H1 (cell line): Measurements from ENCODE around the gene NACA. TPM values are rescaled to one million over a fixed set of nuclear protein-coding genes. Genes with fewer than 3 reads are reported as not detected.

ENCODE experiments used
- CTCF ChIA-PET: fragments of 300-600 bp; sonication (Branson Sonifier 250); formaldehyde crosslinking; loops from one replicate; lab custom pipeline; 2021; ENCODE audit not compliant: partially characterized antibody; lab: Charles Lee
- POLR2A ChIA-PET: fragments of 300-600 bp; sonication (Branson Sonifier 250); formaldehyde crosslinking; loops from one replicate; lab custom pipeline; 2021; ENCODE audit warnings: inconsistent platforms; ENCODE audit not compliant: partially characterized antibody; lab: Charles Lee
- DNase-seq, 2 experiments: peaks; one replicate each; pipeline versions ENCODE4 v3.0.0 to v3.0.0-alpha.2; 2010 to 2022; ENCODE audit warnings: low spot score in 2 of 2, low read depth in 1 of 2, mixed read lengths in 1 of 2
- FAIRE-seq: peaks from 2 replicates; lab custom pipeline; 2011; peaks lifted over from hg19 to GRCh38; lab: Jason Lieb, UNC
- H2AFZ ChIP-seq: 2 replicates; pipeline ENCODE4 v1.8.1; 2012; ENCODE audit warnings: low read length, inconsistent platforms
- H2AK5ac ChIP-seq: 2 replicates; pipeline ENCODE4 v1.6.1; 2013; ENCODE audit warnings: low read depth, low read length
- H2BK120ac ChIP-seq: replicated peaks from 2 replicates; pipeline ENCODE3; 2013; ENCODE audit warnings: low read depth, low read length, inconsistent platforms
- H2BK12ac ChIP-seq: 2 replicates; pipeline ENCODE4 v1.6.1; 2013; ENCODE audit warnings: low read depth, low read length
- H2BK15ac ChIP-seq: 2 replicates; pipeline ENCODE4 v1.6.1; 2013; ENCODE audit warnings: low read length
- H2BK20ac ChIP-seq: 2 replicates; pipeline ENCODE4 v1.6.1; 2013; ENCODE audit warnings: low read length
- H2BK5ac ChIP-seq: 2 replicates; pipeline ENCODE4 v1.6.1; 2013; ENCODE audit warnings: low read depth, low read length
- H3K14ac ChIP-seq: 2 replicates; pipeline ENCODE4 v1.6.1; 2013; ENCODE audit warnings: inconsistent platforms; ENCODE audit not compliant: insufficient read length
- H3K18ac ChIP-seq: 2 replicates; pipeline ENCODE4 v1.6.1; 2013; ENCODE audit warnings: low read length; ENCODE audit errors: extremely low read depth
- H3K23ac ChIP-seq: 2 replicates; pipeline ENCODE4 v1.6.1; 2013; ENCODE audit warnings: inconsistent platforms; ENCODE audit not compliant: insufficient read length
- H3K23me2 ChIP-seq: 2 replicates; pipeline ENCODE4 v1.6.1; 2013; ENCODE audit warnings: low read depth, low read length
- H3K27ac ChIP-seq: 2 replicates; pipeline ENCODE4 v1.6.1; 2011; ENCODE audit warnings: low read depth, low read length, inconsistent platforms
- H3K27me3 ChIP-seq, 4 experiments: replicated peaks in 1 of 4; 1 replicate in 1 of 4; 2 replicates in 3 of 4; pipeline versions ENCODE4 v1.6.1 to v1.8.1; 2011 to 2013; ENCODE audit warnings: low read length in 3 of 4, mild to moderate bottlenecking in 3 of 4, inconsistent platforms in 2 of 4, mixed read lengths in 2 of 4, moderate library complexity in 1 of 4; ENCODE audit not compliant: control insufficient read depth in 3 of 4, insufficient read depth in 3 of 4; ENCODE audit errors: extremely low read depth in 1 of 4
- H3K36me3 ChIP-seq, 4 experiments: 2 replicates each; pipeline versions ENCODE4 v1.6.1 to v1.8.1; 2011 to 2013; ENCODE audit warnings: mild to moderate bottlenecking in 4 of 4, low read length in 3 of 4, moderate library complexity in 2 of 4, control low read depth in 1 of 4, inconsistent platforms in 1 of 4; ENCODE audit not compliant: insufficient read depth in 4 of 4, control insufficient read depth in 2 of 4
- H3K4ac ChIP-seq: replicated peaks from 2 replicates; pipeline ENCODE3; 2013; ENCODE audit warnings: low read length, low read depth, mixed read lengths, inconsistent platforms; ENCODE audit not compliant: insufficient read length
- H3K4me1 ChIP-seq, 4 experiments: replicated peaks in 1 of 4; 1 replicate in 1 of 4; 2 replicates in 3 of 4; pipeline versions ENCODE4 v1.6.1 to v1.8.1; 2011 to 2013; ENCODE audit warnings: low read length in 3 of 4, inconsistent platforms in 2 of 4, mixed read lengths in 1 of 4; ENCODE audit not compliant: insufficient read depth in 4 of 4, control insufficient read depth in 3 of 4
- H3K4me2 ChIP-seq, 2 experiments: 2 replicates each; pipeline versions ENCODE4 v1.6.1 to v1.8.1; 2011 to 2013; ENCODE audit warnings: low read depth in 2 of 2, low read length in 2 of 2, control low read depth in 1 of 2, inconsistent platforms in 1 of 2, mild to moderate bottlenecking in 1 of 2; ENCODE audit not compliant: insufficient read depth in 1 of 2
- H3K4me3 ChIP-seq, 4 experiments: fragments of 200-600, 300-600 bp in 1 of 4; sonication (generic), shearing (Covaris generic), sonication (Bioruptor Twin) in 1 of 4; 2 replicates each; pipeline versions ENCODE4 v1.5.1 to v1.8.1; 2011 to 2016; ENCODE audit warnings: low read length in 4 of 4, low read depth in 3 of 4, control low read depth in 2 of 4, inconsistent platforms in 2 of 4, mild to moderate bottlenecking in 2 of 4, mixed read lengths in 1 of 4, moderate library complexity in 1 of 4; ENCODE audit not compliant: insufficient read depth in 2 of 4; ENCODE audit errors: extremely low read depth in 1 of 4
- H3K56ac ChIP-seq: replicated peaks from 2 replicates; pipeline ENCODE3; 2013; ENCODE audit warnings: low read depth, mild to moderate bottlenecking, mixed read lengths, low read length, inconsistent platforms; ENCODE audit not compliant: insufficient read length
- H3K79me1 ChIP-seq: 2 replicates; pipeline ENCODE4 v1.6.1; 2013; ENCODE audit warnings: low read depth, low read length, control low read depth
- H3K79me2 ChIP-seq, 2 experiments: 2 replicates each; pipeline versions ENCODE4 v1.6.1 to v1.8.1; 2012 to 2013; ENCODE audit warnings: low read length in 2 of 2, mild to moderate bottlenecking in 2 of 2, inconsistent platforms in 1 of 2; ENCODE audit not compliant: insufficient read depth in 2 of 2, control insufficient read depth in 1 of 2
- H3K9ac ChIP-seq, 4 experiments: replicated peaks in 1 of 4; 1 replicate in 1 of 4; 2 replicates in 3 of 4; pipeline versions ENCODE4 v1.6.1 to v1.8.1; 2011 to 2013; ENCODE audit warnings: low read depth in 3 of 4, low read length in 3 of 4, control low read depth in 2 of 4, mild to moderate bottlenecking in 2 of 4, moderate library complexity in 2 of 4, inconsistent platforms in 1 of 4; ENCODE audit errors: extremely low read depth in 1 of 4
- H3K9me3 ChIP-seq, 2 experiments: 2 replicates each; pipeline versions ENCODE4 v1.6.1 to v1.8.1; 2012 to 2013; ENCODE audit warnings: mild to moderate bottlenecking in 2 of 2, moderate library complexity in 2 of 2, control low read depth in 1 of 2, inconsistent platforms in 1 of 2, low read depth in 1 of 2, low read length in 1 of 2, mixed read lengths in 1 of 2; ENCODE audit not compliant: insufficient read depth in 2 of 2
- H4K20me1 ChIP-seq, 2 experiments: replicated peaks in 1 of 2; 2 replicates each; pipeline versions ENCODE3 to v1.8.1; 2011 to 2013; ENCODE audit warnings: inconsistent platforms in 2 of 2, low read length in 2 of 2, mild to moderate bottlenecking in 1 of 2; ENCODE audit not compliant: insufficient read depth in 2 of 2, control insufficient read depth in 1 of 2
- H4K5ac ChIP-seq: 2 replicates; pipeline ENCODE4 v1.6.1; 2013; ENCODE audit warnings: low read length, low read depth, mixed read lengths, inconsistent platforms; ENCODE audit not compliant: insufficient read length
- H4K8ac ChIP-seq: 2 replicates; pipeline ENCODE4 v1.8.0; 2013; ENCODE audit warnings: mild to moderate bottlenecking, moderate library complexity, low read length, inconsistent platforms; ENCODE audit not compliant: insufficient read depth; ENCODE audit errors: extremely low read depth
- H4K91ac ChIP-seq: replicated peaks from 2 replicates; pipeline ENCODE3; 2013; ENCODE audit warnings: low read length, mixed read lengths, inconsistent platforms; ENCODE audit not compliant: insufficient read length
- ASH2L ChIP-seq: fragments of 200-600, 300-600 bp; sonication (generic); IDR thresholded peaks from one replicate; pipeline ENCODE4 v1.7.1; 2017; ENCODE audit warnings: low read length
- BACH1 ChIP-seq: IDR thresholded peaks from 2 replicates; pipeline ENCODE4 v1.6.1; 2012; ENCODE audit warnings: low read length, improper control_type of control experiment
- BCL11A ChIP-seq, 2 experiments: IDR thresholded peaks; one replicate each; pipeline ENCODE4 v1.6.1; 2011; ENCODE audit warnings: low read depth in 2 of 2, low read length in 2 of 2, mild to moderate bottlenecking in 2 of 2
- CTBP2 ChIP-seq: IDR thresholded peaks from 2 replicates; pipeline ENCODE4 v1.7.0; 2011; ENCODE audit warnings: borderline replicate concordance, mild to moderate bottlenecking, moderate library complexity, mixed read lengths, low read length; ENCODE audit not compliant: insufficient read depth, insufficient read length
- HDAC6 ChIP-seq: IDR thresholded peaks from one replicate; pipeline ENCODE4 v1.7.1; 2012; ENCODE audit warnings: low read depth, mild to moderate bottlenecking, inconsistent platforms, low read length, moderate library complexity
- NANOG ChIP-seq: IDR thresholded peaks from 2 replicates; pipeline ENCODE4 v1.6.1; 2011; ENCODE audit warnings: low read length, low read depth, mild to moderate bottlenecking, inconsistent platforms; ENCODE audit not compliant: insufficient read depth, poor library complexity, severe bottlenecking
- POLR2AphosphoS5 ChIP-seq: IDR thresholded peaks from 2 replicates; pipeline ENCODE4 v1.6.1; 2011; ENCODE audit warnings: low read depth, low read length
- RBBP5 ChIP-seq: IDR thresholded peaks from 2 replicates; pipeline ENCODE4 v1.7.1; 2012; ENCODE audit warnings: low read depth, mild to moderate bottlenecking, inconsistent platforms, low read length, moderate library complexity, borderline replicate concordance
- TBP ChIP-seq: IDR thresholded peaks from 2 replicates; pipeline ENCODE4 v1.6.1; 2011; ENCODE audit warnings: low read depth, low read length, improper control_type of control experiment
- WGBS, 2 experiments: shearing (Covaris generic) in 1 of 2; methylation state at CpG; one replicate each; pipeline versions ENCODE4 v1.1.6 to v1.1.7; 2013 to 2015; ENCODE audit warnings: low lambda C conversion rate in 2 of 2, mixed read lengths in 2 of 2, inconsistent platforms in 1 of 2, low coverage in 1 of 2, missing lambda C conversion rate in 1 of 2; ENCODE audit not compliant: insufficient replicate concordance in 2 of 2, insufficient coverage in 1 of 2, insufficient read length in 1 of 2; ENCODE audit errors: extremely low coverage in 1 of 2, missing lambda C conversion rate in 1 of 2; 5-methylcytosine and 5-hydroxymethylcytosine counted together
- polyA plus RNA-seq, 7 experiments: library from polyadenylated mRNA; depleted of rRNA in 3 of 7; stranded (reverse) in 5 of 7; unstranded in 2 of 7; fragments of >200 nt in 5 of 7; fragments of 200-250 nt in 2 of 7; gene quantifications; 1 replicate in 5 of 7; 2 replicates in 1 of 7; 4 replicates in 1 of 7; pipeline versions ENCODE4 v1.2.1 to v1.2.3, GENCODE V29; 2011 to 2013; ENCODE audit warnings: missing spikeins in 2 of 7, mixed read lengths in 2 of 7
- total RNA-seq: library from RNA; stranded (reverse); fragmentation: NEBNext Ultra II Directional; extraction: Animal tissue kit (Norgen Biotek cat#: 25700); gene quantifications from 2 replicates; pipeline ENCODE4 v1.2.1, GENCODE V29; 2021

Gene NACA
- total and polyA plus RNA-seq, 2 of the 8 experiments (the other 6 are each of a cell fraction or from before 2014, with no cell fraction given): 511 to 1,063 TPM

- H3K4me2 ChIP-seq: no peak overlapping the region
- H3K79me2 ChIP-seq: no peaks in the 10 kb centered on the region
- no peak overlapping the region for H2BK120ac ChIP-seq
- no peak overlapping the region for H3K56ac ChIP-seq
- H3K9ac ChIP-seq: no peak overlapping the region
- no peak overlapping the region for H3K4ac ChIP-seq
- H2AFZ ChIP-seq: no peak overlapping the region
- no peak overlapping the region for H4K5ac ChIP-seq
- H2BK15ac ChIP-seq: no peak overlapping the region
- no peak overlapping the region for H3K23ac ChIP-seq
- no peak overlapping the region for H3K27ac ChIP-seq
- H3K23me2 ChIP-seq: peaks cover 2% of the 10 kb centered on the region; the same call in 1 of the 2 replicates
- DNase-seq (no peak), FAIRE-seq (no peak)
- H3K36me3 ChIP-seq: no peaks in the 10 kb centered on the region
- no peaks in the 10 kb centered on the region for H3K27me3 ChIP-seq
- CTCF ChIA-PET: interaction anchor here (0.7 to 14.5 kb wide), 20 partner anchors 11 to 298 kb away, joined by 3 to 187 read pairs (median 4); partner anchors contain the start of gene ZBTB39
- H3K4me3 ChIP-seq: no peak overlapping the region
- no peak overlapping the region for H2BK5ac ChIP-seq
- no peak overlapping the region for H3K14ac ChIP-seq
- no peak overlapping the region for H2AK5ac ChIP-seq
- no peak overlapping the region for H2BK20ac ChIP-seq
- no peaks in the 10 kb centered on the region for H4K20me1 ChIP-seq
- no peaks in the 10 kb centered on the region for H3K79me1 ChIP-seq
- POLR2A ChIA-PET: interaction anchor here (0.6 to 2.3 kb wide), 2 partner anchors 10 to 242 kb away, joined by 3 to 8 read pairs; no protein-coding TSS in a partner anchor
- H3K9me3 ChIP-seq: no peaks in the 10 kb centered on the region
- 74% methylated on average over 4 of the region's 5 CpGs; no CpG with 5 or more reads in 1 of the 2 experiments for WGBS, 2 experiments
- H4K91ac ChIP-seq: no peak overlapping the region
- H3K18ac ChIP-seq: no peak overlapping the region
- H3K4me1 ChIP-seq: peaks cover 0 to 4% (median 2%) of the 10 kb centered on the region in 4 experiments; a peak in 1 of 7 replicates
- no peak overlapping the region for H4K8ac ChIP-seq
- H2BK12ac ChIP-seq: no peak overlapping the region
- TF ChIP-seq CTBP2: no peak
- TF ChIP-seq HDAC6: no peak
- TF ChIP-seq ASH2L: no peak
- no peak for TF ChIP-seq BCL11A (IDR thresholded peaks at IDR 0.05; ENCODE audit: low read depth in 2 of 2, low read length in 2 of 2)
- TF ChIP-seq POLR2AphosphoS5: no peak
- TF ChIP-seq RBBP5: no peak
- TF ChIP-seq NANOG: no peak
- no peak for TF ChIP-seq BACH1
- TF ChIP-seq TBP: no peak
These were observed 38.9 kb upstream of the NACA start for GRCh38 chr12:56763753-56764657.
